HL-60 (cell line): ENCODE results near the gene LSAMP.

ENCODE experiments used
- DNase-seq, 2 experiments: peaks; one replicate each; pipeline ENCODE4 v3.0.0-alpha.2; 2010 to 2020; ENCODE audit warnings: low read depth in 1 of 2, low spot score in 1 of 2
- H3K27ac ChIP-seq: fragments of 250-450 bp; sonication (Bioruptor Pico); replicated peaks from 2 replicates; pipeline ENCODE4 v1.5.1; 2020; ENCODE audit warnings: mild to moderate bottlenecking, moderate library complexity
- H3K27me3 ChIP-seq: fragments of 250-450 bp; sonication (Bioruptor Pico); 2 replicates; pipeline ENCODE4 v1.5.1; 2021; ENCODE audit warnings: mild to moderate bottlenecking, moderate library complexity; ENCODE audit not compliant: insufficient read depth, poor library complexity, severe bottlenecking
- H3K4me3 ChIP-seq: replicated peaks from 2 replicates; pipeline ENCODE4 v1.5.1; 2011; ENCODE audit warnings: mild to moderate bottlenecking, control low read depth, low read length; ENCODE audit not compliant: insufficient read depth
- GABPA ChIP-seq: IDR thresholded peaks from 2 replicates; pipeline ENCODE4 v1.6.1; 2012; ENCODE audit warnings: low read depth
- POLR2AphosphoS5 ChIP-seq: IDR thresholded peaks from 2 replicates; pipeline ENCODE4 v1.6.1; 2012; ENCODE audit warnings: low read depth
- SPI1 ChIP-seq: IDR thresholded peaks from 2 replicates; pipeline ENCODE4 v1.6.1; 2012; ENCODE audit warnings: low read depth, mild to moderate bottlenecking, borderline replicate concordance
- TF ChIP-seq, protein P1 (sequence below): IDR thresholded peaks from 2 replicates; pipeline ENCODE4 v1.6.1; 2012; ENCODE audit warnings: low read depth; ENCODE audit not compliant: insufficient replicate concordance
- TF ChIP-seq, protein P2 (sequence below): IDR thresholded peaks from one replicate; pipeline ENCODE4 v1.5.1; 2011; ENCODE audit warnings: low read length, control low read depth, inconsistent platforms; ENCODE audit not compliant: insufficient read depth

The LSAMP gene

DNA sequence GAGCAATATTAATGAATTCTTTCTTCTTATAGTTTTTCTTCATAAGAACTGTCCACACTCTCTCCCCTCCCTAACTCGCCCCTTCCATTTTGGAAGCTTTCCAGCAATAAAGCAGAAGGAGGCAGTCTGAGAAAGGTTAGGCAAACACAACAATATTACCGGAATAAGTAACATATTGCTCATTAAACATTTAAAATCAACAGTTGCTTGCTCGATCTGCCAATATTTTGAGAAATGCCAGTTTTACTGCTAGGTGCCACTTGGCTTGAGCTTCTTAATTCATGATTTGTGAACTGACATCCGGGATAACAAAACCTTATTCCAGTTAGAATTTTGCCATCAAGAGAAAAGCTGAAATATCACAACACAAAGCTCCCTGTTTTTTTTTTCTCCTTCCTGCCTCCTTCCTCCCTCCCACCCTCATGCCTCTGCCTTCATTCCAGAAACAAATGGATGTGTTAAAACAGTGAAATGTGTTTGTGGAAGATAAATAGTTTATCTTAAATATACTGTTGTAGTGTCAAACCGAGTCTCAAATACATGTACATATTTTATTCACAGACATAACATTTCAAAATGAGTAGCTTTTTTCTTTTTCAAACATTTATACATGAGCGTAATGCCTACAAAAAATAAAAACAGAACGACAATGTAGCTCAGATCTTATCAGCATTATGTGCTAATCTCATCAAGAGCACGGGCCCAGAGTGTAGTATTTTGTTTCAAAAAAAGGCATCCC, 568.2 kb downstream of the LSAMP start:
- TF ChIP-seq, protein P1, sequence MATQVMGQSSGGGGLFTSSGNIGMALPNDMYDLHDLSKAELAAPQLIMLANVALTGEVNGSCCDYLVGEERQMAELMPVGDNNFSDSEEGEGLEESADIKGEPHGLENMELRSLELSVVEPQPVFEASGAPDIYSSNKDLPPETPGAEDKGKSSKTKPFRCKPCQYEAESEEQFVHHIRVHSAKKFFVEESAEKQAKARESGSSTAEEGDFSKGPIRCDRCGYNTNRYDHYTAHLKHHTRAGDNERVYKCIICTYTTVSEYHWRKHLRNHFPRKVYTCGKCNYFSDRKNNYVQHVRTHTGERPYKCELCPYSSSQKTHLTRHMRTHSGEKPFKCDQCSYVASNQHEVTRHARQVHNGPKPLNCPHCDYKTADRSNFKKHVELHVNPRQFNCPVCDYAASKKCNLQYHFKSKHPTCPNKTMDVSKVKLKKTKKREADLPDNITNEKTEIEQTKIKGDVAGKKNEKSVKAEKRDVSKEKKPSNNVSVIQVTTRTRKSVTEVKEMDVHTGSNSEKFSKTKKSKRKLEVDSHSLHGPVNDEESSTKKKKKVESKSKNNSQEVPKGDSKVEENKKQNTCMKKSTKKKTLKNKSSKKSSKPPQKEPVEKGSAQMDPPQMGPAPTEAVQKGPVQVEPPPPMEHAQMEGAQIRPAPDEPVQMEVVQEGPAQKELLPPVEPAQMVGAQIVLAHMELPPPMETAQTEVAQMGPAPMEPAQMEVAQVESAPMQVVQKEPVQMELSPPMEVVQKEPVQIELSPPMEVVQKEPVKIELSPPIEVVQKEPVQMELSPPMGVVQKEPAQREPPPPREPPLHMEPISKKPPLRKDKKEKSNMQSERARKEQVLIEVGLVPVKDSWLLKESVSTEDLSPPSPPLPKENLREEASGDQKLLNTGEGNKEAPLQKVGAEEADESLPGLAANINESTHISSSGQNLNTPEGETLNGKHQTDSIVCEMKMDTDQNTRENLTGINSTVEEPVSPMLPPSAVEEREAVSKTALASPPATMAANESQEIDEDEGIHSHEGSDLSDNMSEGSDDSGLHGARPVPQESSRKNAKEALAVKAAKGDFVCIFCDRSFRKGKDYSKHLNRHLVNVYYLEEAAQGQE = no peak
- TF ChIP-seq POLR2AphosphoS5 (no peak), GABPA (no peak), SPI1 (no peak)
- TF ChIP-seq, protein P2, sequence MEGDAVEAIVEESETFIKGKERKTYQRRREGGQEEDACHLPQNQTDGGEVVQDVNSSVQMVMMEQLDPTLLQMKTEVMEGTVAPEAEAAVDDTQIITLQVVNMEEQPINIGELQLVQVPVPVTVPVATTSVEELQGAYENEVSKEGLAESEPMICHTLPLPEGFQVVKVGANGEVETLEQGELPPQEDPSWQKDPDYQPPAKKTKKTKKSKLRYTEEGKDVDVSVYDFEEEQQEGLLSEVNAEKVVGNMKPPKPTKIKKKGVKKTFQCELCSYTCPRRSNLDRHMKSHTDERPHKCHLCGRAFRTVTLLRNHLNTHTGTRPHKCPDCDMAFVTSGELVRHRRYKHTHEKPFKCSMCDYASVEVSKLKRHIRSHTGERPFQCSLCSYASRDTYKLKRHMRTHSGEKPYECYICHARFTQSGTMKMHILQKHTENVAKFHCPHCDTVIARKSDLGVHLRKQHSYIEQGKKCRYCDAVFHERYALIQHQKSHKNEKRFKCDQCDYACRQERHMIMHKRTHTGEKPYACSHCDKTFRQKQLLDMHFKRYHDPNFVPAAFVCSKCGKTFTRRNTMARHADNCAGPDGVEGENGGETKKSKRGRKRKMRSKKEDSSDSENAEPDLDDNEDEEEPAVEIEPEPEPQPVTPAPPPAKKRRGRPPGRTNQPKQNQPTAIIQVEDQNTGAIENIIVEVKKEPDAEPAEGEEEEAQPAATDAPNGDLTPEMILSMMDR = no peak
- DNase-seq = no peak
- H3K4me3 ChIP-seq = no peak overlapping the region
- no peak overlapping the region for H3K27ac ChIP-seq
- H3K27me3 ChIP-seq = no peaks in the 10 kb centered on the region

DNA sequence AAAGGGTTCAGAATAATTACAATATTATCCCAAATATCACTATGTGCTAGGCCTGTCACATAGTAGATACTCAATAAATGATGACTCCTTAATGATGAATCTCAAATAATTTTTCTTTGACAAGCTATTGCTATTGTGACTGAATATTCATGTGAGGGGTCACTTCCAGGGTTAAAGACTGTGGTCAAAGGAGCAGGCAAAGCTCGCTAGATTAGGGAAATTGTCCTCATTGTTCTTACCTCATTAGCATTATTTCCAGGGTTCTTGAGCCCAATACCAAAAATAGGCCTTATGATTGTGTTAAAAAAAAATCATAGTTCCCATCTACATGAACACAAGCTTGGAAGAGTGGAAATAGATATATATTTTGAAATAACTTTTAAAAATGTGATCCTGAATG, 569.8 kb downstream of the LSAMP start:
- TF ChIP-seq POLR2AphosphoS5 = no peak
- TF ChIP-seq GABPA = no peak
- TF ChIP-seq SPI1 = no peak
- TF ChIP-seq, protein P1 = no peak
- TF ChIP-seq, protein P2 = no peak
- Histone ChIP-seq H3K27ac (no peak overlapping the region), H3K4me3 (no peak overlapping the region), H3K27me3 (no peaks in the 10 kb centered on the region)
- no peak for DNase-seq

DNA sequence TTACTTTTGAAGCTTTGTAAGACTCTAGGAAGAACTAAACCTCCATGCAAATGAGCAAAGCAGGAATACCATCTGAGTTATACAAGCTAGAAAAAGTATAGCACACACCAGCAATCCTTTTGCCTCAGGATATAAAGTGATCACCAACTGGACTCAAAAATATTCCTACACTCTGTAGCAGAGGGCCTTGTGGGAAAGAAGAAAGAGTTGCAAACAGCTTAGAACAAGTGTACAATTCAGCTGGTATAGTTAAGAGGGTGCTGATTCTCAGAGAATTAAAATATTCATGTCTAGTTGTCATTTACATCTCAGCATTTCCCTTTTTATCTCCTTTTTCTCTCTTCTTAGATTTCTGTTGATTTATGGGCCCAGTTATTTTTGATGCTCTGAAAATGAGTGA, 573.6 kb downstream of the LSAMP start:
- DNase-seq = no peak
- no peak for TF ChIP-seq SPI1
- TF ChIP-seq, protein P2 = no peak
- TF ChIP-seq POLR2AphosphoS5 = no peak
- TF ChIP-seq, protein P1 = no peak
- TF ChIP-seq GABPA = no peak
- Histone ChIP-seq H3K27ac (no peak overlapping the region), H3K4me3 (no peak overlapping the region), H3K27me3 (no peaks in the 10 kb centered on the region)
